NCI-H2029 treated with DMSO at 0.1 percent for 48 hours (cell line): ENCODE results near the gene LMAN1L.

Source experiments
- DNase-seq: peaks from one replicate; lab custom pipeline; 2025; lab: John Stamatoyannopoulos, UW

The LMAN1L gene

DNA sequence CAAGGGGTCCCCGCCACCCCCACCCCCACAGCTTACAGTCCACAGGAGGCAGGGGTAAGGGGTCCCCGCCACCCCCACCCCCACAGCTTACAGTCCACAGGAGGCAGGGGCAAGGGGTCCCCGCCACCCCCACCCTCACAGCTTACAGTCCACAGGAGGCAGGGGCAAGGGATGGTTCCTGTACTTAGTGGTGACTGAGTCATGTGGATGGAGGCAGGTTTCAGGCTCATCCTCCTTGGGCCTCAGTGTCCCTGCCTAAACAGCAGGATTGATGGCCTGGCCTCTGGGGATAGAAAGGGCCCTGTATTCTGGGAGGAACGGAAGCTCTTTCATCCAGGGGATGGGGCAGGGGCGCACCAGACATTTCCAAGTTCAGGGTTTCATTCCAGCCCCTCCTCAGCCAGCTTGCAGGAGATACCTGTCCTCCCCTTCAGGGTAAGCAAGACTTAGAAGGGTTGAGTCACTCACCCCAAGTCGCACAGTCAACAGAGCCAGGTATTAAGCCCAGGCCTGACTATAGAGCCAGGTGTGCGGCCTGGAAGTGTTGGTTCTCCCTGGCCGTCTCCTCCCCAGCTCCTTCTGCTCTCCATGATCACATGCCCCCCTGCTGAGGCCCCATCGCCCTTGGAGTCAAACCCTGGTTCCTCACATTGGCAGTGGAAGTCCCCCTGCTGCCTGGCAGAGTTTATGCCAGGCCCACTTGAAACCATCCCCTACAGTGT is 18.2 kb upstream of the LMAN1L start:
- no peak for DNase-seq

DNA sequence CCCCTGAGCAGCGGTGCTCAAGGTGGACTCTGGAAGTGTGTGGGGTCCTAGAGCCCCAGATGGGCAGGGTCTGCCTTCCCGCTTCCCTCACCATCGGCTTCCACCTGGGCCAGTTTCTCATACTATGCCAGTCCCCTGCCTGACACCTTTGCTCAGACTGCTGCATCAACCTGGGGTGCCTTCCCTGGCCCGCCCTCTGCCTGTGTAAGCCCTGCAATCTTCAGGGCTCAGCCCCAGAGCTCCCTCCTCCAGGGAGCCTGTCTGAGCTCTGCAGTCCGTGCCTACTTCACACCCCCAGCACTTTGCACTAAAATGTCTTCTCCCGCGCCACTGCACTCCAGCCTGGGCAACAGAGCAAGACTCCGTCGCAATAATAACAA is 17.7 kb upstream of the LMAN1L start:
- DNase-seq: no peak

DNA sequence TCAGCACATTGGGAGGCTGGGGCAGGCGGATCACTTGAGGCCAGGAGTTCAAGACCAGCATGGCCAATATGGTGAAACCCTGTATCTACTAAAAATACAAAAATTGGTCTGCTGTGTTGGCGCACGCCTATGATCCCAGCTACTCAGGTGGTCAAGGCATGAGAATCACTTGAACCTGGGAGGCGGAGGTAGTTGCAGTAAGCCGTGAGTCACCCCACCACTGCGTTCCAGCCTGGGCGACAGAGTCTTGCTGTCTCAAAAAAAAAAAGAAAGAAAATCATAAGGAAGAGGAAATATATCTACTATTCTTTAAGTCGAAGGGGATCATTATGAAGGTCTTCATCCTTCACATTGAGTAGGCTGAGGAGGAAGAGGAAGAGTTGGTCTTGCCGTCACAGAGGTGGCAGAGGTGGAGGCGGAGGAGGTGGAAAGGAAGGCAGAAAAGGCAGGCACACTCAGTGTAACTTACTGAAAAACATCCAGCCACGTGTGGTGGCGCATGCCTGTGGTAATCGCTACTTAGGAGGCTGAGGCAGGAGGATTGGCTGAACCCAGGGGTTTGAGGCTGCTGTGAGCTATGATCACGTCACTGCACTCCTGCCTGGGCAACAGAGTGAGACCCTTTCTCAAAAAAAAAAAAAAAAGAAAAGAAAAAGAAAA is 16.5 kb upstream of the LMAN1L start:
- DNase-seq: no peak

- no peak for DNase-seq
Measured at GRCh38 chr15:74798388-74799254, 14.0 kb upstream of the LMAN1L start.

DNA sequence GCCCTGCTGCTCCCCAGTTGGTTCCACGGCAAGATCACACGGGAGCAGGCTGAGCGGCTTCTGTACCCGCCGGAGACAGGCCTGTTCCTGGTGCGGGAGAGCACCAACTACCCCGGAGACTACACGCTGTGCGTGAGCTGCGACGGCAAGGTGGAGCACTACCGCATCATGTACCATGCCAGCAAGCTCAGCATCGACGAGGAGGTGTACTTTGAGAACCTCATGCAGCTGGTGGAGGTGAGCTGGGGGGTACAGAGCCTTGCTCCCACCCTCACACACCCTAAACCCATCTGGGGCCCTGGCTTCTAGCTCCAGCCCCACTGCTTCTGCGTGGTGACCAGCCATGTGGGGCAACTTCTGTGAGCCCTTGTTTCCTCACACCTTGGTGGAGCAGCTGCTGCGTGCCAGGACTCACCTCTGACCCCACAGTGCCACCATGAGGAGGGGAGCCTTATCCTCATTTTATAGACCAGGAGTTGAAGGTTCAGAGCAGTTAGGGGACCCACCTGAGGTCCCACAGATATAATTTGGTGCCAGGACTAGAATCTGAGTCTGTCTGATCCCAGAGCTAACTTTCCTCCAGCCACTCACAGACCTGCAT is 13.3 kb upstream of the LMAN1L start:
- DNase-seq: no peak

DNA sequence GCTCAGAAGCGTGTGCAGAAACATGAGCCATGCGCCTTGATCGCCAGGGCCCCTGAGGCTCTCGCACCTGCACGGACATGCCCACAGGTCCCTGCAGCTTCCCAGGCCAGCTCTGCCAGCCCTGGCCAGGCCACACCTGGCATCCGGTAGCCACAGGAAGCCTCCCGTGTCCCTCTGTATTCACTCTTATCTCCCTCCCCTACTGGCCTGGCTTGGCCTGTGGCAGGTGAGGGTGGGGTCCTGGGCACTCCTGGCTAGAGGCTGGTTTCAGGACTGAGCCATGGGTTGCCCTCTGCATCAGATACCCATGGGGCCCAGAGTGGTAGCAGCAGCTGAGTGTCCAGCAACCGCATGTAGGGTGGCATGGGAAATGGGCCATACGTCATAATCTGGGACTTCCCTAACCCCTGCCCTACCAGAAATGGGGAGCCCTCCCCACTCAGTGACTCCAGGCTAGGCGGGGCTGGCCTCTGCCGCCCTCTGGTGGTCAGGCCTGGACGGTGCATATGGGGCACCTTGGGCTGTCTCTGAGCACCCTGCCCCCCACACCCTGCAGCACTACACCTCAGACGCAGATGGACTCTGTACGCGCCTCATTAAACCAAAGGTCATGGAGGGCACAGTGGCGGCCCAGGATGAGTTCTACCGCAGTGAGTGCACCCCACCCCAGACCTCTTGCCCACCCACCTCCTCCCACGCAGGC is 12.6 kb upstream of the LMAN1L start:
- no peak for DNase-seq

- DNase-seq: no peak
Measured at GRCh38 chr15:74800559-74801094, 12.0 kb upstream of the LMAN1L start.

- DNase-seq: no peak
Measured at GRCh38 chr15:74801311-74801997, 11.2 kb upstream of the LMAN1L start.

DNA sequence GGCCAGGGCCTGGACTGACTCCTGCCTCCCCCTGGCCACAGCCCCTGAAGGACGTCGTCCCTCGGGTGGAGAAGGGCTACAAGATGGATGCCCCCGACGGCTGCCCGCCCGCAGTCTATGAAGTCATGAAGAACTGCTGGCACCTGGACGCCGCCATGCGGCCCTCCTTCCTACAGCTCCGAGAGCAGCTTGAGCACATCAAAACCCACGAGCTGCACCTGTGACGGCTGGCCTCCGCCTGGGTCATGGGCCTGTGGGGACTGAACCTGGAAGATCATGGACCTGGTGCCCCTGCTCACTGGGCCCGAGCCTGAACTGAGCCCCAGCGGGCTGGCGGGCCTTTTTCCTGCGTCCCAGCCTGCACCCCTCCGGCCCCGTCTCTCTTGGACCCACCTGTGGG is 10.3 kb upstream of the LMAN1L start:
- DNase-seq: no peak

DNA sequence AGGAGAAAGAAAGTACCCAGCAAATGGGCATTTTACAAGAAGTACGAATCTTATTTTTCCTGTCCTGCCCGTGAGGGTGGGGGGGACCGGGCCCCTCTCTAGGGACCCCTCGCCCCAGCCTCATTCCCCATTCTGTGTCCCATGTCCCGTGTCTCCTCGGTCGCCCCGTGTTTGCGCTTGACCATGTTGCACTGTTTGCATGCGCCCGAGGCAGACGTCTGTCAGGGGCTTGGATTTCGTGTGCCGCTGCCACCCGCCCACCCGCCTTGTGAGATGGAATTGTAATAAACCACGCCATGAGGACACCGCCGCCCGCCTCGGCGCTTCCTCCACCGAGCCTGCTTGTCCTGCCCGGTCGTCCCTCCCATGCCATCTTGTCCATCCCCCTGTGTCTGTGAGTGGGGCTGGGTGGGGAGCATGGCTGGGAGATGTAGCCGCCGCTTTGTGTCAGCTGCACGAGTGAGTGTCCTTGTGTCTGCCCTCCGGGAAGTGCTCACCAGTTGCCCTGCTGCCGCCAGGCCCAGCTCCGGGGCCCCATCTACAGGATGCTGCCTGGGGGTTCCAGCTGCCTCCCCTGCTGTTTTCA is 9.7 kb upstream of the LMAN1L start:
- no peak for DNase-seq

GRCh38 chr15:74804935-74805334 is 7.7 kb upstream of the LMAN1L start:
- DNase-seq: no peak

DNA sequence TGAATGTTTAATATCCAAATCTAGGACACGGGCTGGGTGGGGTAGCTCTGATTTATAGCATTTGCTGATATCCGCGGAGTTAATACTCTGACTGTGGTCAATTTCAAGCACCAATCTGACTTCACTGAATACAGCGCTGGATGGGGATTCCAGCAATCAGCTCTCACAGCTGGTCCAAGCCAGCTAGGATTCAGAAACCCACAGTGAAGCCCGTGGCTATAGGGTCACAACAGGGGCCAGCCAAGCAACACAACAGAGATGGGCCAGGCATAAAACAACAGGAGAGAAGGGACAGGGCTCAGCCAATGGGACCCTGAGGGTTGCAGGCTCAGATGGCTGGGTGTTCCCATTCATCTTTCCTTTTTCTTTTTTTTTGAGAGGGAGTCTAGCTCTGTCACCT is 5.4 kb upstream of the LMAN1L start:
- no peak for DNase-seq

- no peak for DNase-seq
Measured at GRCh38 chr15:74808078-74808839, 4.4 kb upstream of the LMAN1L start.

DNA sequence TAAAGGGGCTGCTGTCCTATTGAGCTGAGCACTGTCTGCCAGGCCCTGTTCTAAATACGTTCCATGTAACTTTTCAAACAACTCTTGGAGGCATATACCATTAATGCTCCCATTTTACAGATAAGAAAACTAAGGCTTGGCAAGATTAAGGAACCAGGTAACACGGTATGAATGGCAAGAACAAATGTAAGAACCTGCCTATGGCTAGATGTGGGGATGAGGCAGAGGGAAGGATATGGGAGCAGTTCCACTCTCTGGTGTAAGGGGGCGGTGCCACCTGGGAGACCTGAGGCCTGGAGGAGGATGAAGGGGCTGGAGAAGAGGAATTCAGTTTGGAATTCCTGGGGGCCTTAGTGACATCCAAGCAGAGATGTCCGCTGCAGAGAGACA is 3.8 kb upstream of the LMAN1L start:
- no peak for DNase-seq

GRCh38 chr15:74809242-74809641 is 3.4 kb upstream of the LMAN1L start:
- DNase-seq: no peak

DNA sequence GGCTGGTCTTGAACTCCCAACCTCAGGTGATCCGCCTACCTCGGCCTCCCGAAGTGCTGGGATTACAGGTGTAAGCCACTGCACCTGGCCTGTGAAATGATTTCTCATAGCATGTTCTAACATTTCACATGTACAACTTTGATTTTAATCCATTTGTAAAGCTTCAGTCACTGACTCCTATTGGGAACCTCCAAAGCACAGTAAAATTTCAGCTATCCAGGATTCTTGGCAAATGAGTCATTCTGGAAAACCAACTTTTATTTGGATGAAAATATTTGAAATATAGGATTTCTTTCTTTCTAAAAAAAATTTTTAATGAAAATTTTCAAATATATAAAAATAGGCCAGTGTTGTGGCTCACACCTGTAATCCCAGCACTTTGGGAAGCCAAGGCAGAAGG is 2.7 kb upstream of the LMAN1L start:
- DNase-seq: no peak

DNA sequence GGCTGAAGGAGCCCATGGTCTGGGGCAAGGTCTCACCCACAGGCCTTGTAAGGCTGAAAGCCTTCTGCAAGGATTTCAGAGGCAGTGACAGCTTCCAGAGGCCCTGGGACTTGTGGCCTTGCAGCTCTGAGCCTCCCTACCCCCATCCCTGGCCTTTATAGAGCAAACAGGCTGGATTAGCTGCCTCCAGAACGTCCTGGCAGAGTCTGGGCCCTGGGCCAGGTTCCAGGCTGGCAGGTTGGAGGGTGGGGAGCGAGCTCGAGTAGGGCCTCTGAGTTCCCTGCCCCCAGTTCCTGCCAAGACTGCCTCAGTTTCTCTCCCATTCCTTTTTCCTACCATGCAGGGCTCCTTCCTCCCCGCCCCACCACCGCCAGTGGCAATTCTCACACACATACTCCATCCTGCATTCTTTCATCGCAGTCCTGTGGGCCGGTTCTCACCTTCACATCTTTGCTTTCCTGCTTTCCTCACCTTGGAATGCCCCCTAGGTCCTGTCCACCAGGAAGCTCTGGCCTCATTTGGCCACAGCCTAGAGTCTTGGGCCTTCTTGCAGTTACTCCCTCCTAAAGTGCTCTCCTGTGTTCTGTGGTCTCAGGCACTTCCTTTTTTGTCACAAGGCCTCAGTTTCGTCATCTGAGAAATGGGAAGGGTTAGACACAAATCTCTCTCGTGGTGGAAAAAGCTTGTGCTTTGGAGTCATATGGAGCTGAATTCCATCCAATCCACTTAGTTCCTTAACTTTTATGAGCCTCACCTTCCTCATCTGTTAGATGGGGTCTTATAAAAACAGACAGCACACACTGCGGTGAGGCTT is 2.7 kb downstream of the LMAN1L start:
- no peak for DNase-seq

- no peak for DNase-seq
Measured at GRCh38 chr15:74815961-74816360, 3.3 kb downstream of the LMAN1L start.
